Activated effector memory CD4-positive, alpha-beta T cell treated with Interleukin-2 at 50 U/mL for 16 hours (primary cell): ENCODE data around the gene C5AR2.
"Not testable (repeated sequence)": the region's sequence is repeated elsewhere in the genome, so short reads cannot be mapped to it uniquely, and the experiment has no call there.

Experiments used
- DNase-seq: peaks from one replicate; pipeline ENCODE4 v3.0.0-alpha.2; 2020

Gene C5AR2

GRCh38 chr19:47324502-47324901 is 7.5 kb upstream of the C5AR2 start:
- DNase-seq, result no peak

DNA sequence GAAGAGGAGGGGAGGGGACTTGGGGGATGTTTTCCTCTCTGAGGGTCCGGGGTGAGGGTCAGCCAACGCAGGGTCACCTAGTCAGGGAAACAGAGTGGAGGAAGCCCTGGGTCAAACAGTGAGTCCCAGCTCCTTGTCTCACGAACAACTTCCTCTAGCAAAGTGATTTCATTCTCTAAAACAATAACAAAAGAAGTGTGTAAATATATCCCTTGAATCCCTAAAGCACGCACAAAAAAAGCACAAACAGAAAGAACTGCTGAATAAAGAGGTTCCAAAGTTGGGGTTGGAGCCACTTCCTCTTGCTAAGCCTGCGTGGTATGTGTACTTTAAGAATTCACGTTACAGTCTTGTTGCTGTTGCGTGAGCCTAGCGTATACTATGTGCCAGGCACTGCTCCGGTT is 1.5 kb upstream of the C5AR2 start:
- DNase-seq, result no peak

DNA sequence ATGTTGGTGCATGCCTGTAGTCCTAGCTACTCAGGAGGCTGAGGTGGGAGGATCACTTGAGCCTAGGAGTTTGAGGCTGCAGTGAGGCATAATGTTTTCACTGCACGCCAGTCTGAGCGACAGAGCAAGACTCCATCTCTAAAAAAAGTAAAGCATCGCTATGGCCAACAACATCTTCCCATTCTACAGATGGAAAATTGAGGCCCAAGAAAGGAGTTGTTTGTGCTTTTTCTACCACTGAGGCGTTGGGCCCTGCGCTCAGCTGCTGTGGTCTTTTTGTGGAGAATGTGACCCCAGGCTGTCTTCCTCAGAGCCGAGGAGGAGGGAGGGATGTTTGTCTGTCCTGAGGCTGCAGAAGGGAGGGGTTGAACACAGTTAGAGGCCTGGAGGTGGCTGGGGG is 485 bp upstream of the C5AR2 start:
- no peak for DNase-seq

DNA sequence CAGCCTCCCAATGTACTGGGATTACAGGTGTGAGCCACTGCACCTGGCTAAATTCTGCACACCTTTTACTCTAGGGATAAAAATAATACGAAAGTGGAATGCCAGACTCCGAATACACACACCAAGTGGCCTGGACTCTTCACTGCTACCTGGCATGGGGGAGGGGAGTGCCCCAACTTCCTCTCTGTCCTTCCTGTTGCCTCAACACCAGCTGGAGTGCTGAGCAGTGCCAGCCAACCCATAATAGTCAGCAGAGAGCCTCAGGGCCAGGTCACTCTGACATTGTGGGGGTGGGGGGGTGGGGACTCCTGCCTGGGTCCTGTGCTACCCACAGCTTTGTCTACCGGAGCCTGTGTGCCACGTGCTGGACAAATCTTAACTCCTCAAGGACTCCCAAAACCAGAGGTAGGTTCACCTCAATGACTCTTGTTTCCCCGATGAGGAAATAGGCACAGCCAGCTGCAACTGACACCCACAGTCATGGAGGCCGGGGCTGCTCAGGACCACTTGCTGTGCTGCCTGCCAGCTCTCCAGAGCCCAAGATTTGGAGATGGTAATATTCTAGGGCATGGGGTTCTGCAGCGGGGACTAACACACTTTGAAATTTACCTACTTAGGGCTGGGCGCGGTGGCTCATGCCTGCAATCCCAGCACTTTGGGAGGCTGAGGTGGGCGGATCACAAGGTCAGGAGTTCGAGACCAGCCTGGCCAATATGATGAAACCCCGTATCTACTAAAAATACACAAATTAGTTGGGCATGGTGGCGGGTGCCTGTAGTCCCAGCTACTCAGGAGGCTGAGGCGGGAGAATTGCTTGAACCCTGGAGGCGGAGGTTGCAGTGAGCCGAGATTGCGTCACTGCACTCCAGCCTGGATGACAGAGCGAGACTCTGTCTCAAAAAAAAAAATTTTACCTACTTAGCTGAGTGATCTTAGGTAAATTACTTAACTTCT is 5.1 kb downstream of the C5AR2 start:
- peak; percentile 19 for DNase-seq

GRCh38 chr19:47339196-47339880 is 7.4 kb downstream of the C5AR2 start:
- no peak for DNase-seq

- DNase-seq, result no peak
Observed at GRCh38 chr19:47340477-47341208, 8.7 kb downstream of the C5AR2 start.

DNA sequence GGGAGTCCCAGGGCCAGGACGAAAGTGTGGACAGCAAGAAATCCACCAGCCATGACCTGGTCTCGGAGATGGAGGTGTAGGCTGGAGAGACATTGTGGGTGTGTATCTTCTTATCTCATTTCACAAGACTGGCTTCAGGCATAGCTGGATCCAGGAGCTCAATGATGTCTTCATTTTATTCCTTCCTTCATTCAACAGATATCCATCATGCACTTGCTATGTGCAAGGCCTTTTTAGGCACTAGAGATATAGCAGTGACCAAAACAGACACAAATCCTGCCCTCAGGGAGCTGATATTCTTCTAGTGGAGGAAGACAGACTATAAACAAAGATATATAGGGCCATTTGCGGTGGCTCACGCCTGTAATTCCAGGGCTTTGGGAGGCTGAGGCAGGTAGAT is 9.8 kb downstream of the C5AR2 start:
- no peak for DNase-seq

- no peak for DNase-seq
Observed at GRCh38 chr19:47343194-47343802, 11.3 kb downstream of the C5AR2 start.

GRCh38 chr19:47344425-47344824 is 12.4 kb downstream of the C5AR2 start:
- no peak for DNase-seq

GRCh38 chr19:47346024-47346423 is 14.0 kb downstream of the C5AR2 start:
- DNase-seq, result not testable (repeated sequence)

- DNase-seq, result peak; percentile 99
Observed at GRCh38 chr19:47348819-47349795, 17.1 kb downstream of the C5AR2 start, which contains the start of gene DHX34. TSS of gene DHX34 (plus strand) at chr19:47349315. CDS start at chr19:47353031, 3,716 bp downstream.

GRCh38 chr19:47350630-47351029 is 18.7 kb downstream of the C5AR2 start:
- no peak for DNase-seq

- no peak for DNase-seq
Observed at GRCh38 chr19:47351548-47351947, 19.6 kb downstream of the C5AR2 start.

DNA sequence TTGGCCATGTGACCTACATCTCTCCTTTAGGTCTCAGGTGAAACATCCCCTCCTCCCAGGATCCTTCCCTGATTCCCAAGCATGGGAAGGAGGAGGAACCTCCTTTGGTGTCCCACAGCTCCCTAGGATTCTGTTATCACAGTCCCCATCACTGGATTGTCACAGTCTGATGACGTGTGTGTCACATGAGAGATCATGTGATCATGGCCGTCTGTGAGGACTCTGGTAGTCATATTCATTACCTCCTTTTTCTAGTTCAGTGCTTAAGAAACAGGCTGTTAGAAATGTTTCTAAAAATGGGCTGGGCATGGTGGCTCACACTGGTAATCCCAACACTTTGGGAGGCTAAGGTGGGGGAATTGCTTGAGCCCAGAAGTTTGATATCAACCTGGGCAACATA is 20.1 kb downstream of the C5AR2 start:
- no peak for DNase-seq

- DNase-seq, result no peak
Observed at GRCh38 chr19:47353307-47353712, 21.3 kb downstream of the C5AR2 start.

GRCh38 chr19:47356900-47357299 is 24.9 kb downstream of the C5AR2 start:
- DNase-seq, result no peak

- no peak for DNase-seq
Observed at GRCh38 chr19:47357788-47358680, 26.1 kb downstream of the C5AR2 start.

DNA sequence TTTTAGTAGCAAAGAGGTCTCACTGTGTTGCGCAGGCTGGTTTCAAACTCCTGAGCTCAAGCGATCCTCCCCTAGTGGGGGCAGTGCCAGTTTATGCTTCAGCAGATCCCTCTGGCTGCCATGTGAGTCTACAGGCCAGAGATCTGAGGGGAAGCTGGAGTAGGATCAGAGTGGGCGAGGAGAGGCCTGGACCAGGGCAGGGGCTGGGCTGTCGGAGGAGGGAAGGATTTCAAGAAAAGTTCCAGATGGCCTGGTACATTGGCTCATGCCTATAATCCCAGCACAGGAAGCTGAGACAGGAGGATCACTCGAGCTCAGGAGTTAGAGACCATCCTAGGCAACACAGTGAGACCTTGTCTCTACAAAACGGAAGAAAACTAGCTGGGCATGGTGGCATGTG is 27.0 kb downstream of the C5AR2 start:
- DNase-seq, result no peak

DNA sequence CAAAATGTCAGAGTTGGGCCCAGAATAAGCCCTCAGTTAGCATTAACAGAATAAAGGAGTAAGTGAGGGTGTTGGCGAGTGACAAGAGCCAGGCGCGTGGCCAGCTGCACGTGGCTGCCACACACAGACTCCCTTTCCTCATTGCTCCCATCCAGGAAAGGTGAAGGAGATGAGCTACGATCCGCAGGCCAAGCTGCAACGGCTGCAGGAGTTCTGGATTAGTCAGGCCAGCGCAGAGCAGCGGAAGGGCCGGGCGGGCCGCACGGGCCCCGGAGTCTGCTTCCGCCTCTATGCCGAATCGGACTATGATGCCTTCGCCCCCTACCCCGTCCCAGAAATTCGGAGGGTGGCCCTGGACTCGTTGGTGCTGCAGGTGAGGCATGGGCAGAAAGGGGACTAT is 30.3 kb downstream of the C5AR2 start:
- DNase-seq, result no peak

DNA sequence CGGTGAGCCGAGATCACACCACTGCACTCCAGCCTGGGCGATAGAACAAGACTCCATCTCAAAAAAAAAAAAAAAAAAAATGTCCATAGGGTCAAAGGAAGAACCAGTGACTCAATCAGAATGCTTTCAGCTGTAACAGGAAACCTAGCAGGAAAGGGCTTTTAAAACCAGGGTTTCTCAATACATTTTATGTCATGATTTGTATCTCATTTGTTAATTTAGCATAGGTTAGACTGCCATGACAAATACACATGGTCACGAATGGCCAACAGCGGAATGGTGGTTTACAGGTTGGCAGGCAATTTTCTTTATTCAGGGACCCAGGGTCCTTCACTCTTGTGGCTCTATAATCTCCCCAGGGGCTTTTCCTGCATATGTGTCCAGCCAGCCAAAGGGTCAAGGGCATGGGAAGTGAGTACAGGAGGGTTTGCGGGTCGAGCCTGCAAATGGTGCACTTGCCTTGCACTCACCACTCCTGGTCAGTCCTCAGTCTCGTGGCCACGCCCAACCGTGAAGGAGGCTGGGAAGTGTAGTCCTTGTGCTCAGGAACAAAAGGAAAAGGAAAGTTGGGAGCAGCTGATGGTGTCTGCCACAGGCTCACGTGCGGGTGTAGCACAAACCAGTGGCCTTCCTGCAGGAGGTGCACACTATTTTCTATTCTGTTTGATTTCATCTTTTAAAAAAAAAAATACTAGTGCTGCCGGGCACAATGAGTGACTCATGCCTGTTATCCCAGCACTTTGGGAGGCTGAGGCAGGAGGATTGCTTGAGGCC is 32.0 kb downstream of the C5AR2 start:
- DNase-seq, result no peak
